OCI-LY1 (cell line): ENCODE results near the gene DGCR6L.
"Not testable (repeated sequence)": the region's sequence is repeated elsewhere in the genome, so short reads cannot be mapped to it uniquely, and the experiment has no call there.

ENCODE experiments used
- H2AFZ ChIP-seq: fragments of 200-600 bp; sonication (generic), shearing (Covaris generic); 2 replicates; pipeline ENCODE4 v1.6.0; 2014; ENCODE audit warnings: antibody characterized with exemption, mild to moderate bottlenecking, low read length
- H3F3A ChIP-seq: fragments of 200-600 bp; sonication (generic), shearing (Covaris generic); 2 replicates; pipeline ENCODE4 v1.6.0; 2014; ENCODE audit warnings: mild to moderate bottlenecking, antibody characterized with exemption, low read length, moderate library complexity; ENCODE audit not compliant: insufficient read depth
- H3K27ac ChIP-seq: fragments of 200-600 bp; sonication (generic); 2 replicates; pipeline ENCODE4 v1.5.1; 2014; ENCODE audit warnings: low read length, mixed run types, mild to moderate bottlenecking, low read depth; ENCODE audit not compliant: poor library complexity, severe bottlenecking
- H3K27me3 ChIP-seq: fragments of 200-600 bp; sonication (generic); 2 replicates; pipeline ENCODE4 v1.6.0; 2014; ENCODE audit warnings: antibody characterized with exemption, mild to moderate bottlenecking, low read length, moderate library complexity; ENCODE audit not compliant: insufficient read depth
- H3K36me3 ChIP-seq: fragments of 200-600 bp; sonication (generic); 2 replicates; pipeline ENCODE4 v1.6.1; 2014; ENCODE audit warnings: mild to moderate bottlenecking, antibody characterized with exemption, low read length, moderate library complexity, mixed read lengths; ENCODE audit not compliant: insufficient read depth
- H3K4me1 ChIP-seq: fragments of 200-600 bp; sonication (generic); 2 replicates; pipeline ENCODE4 v1.5.1; 2014; ENCODE audit warnings: mild to moderate bottlenecking, low read length, moderate library complexity; ENCODE audit not compliant: insufficient read depth, severe bottlenecking
- H3K4me2 ChIP-seq: fragments of 200-600 bp; sonication (generic), shearing (Covaris generic); 2 replicates; pipeline ENCODE4 v1.6.1; 2014; ENCODE audit warnings: low read length
- H3K4me3 ChIP-seq: fragments of 200-600 bp; sonication (generic); 2 replicates; pipeline ENCODE4 v1.5.1; 2014; ENCODE audit warnings: low read length, low read depth, mild to moderate bottlenecking, mixed read lengths; ENCODE audit not compliant: poor library complexity, severe bottlenecking
- H3K79me2 ChIP-seq: fragments of 200-600 bp; shearing (Covaris generic); 2 replicates; pipeline ENCODE4 v1.6.1; 2016; ENCODE audit warnings: mixed run types, low read length, mixed read lengths; ENCODE audit not compliant: insufficient read depth
- H3K9ac ChIP-seq: fragments of 200-600 bp; sonication (generic), shearing (Covaris generic); 2 replicates; pipeline ENCODE4 v1.6.1; 2014; ENCODE audit warnings: mild to moderate bottlenecking, low read length, mixed read lengths
- H3K9me2 ChIP-seq: fragments of 200-600 bp; sonication (generic), shearing (Covaris generic); 2 replicates; pipeline ENCODE4 v1.6.1; 2014; ENCODE audit warnings: low read depth, mild to moderate bottlenecking, low read length, mixed read lengths
- H3K9me3 ChIP-seq: fragments of 200-600 bp; shearing (Covaris generic); 2 replicates; pipeline ENCODE4 v1.6.1; 2014; ENCODE audit warnings: low read length, mixed read lengths
- H4K20me1 ChIP-seq: fragments of 200-600 bp; sonication (generic), shearing (Covaris generic); 2 replicates; pipeline ENCODE4 v1.6.0; 2016; ENCODE audit warnings: mild to moderate bottlenecking, low read length; ENCODE audit not compliant: insufficient read depth
- TF ChIP-seq, protein P1 (sequence below): fragments of 200-600 bp; sonication (generic), shearing (Covaris generic); IDR thresholded peaks from 2 replicates; pipeline ENCODE4 v1.5.1; 2017; ENCODE audit warnings: mild to moderate bottlenecking, antibody characterized with exemption, low read length, moderate library complexity, mixed read lengths

DGCR6L gene

DNA sequence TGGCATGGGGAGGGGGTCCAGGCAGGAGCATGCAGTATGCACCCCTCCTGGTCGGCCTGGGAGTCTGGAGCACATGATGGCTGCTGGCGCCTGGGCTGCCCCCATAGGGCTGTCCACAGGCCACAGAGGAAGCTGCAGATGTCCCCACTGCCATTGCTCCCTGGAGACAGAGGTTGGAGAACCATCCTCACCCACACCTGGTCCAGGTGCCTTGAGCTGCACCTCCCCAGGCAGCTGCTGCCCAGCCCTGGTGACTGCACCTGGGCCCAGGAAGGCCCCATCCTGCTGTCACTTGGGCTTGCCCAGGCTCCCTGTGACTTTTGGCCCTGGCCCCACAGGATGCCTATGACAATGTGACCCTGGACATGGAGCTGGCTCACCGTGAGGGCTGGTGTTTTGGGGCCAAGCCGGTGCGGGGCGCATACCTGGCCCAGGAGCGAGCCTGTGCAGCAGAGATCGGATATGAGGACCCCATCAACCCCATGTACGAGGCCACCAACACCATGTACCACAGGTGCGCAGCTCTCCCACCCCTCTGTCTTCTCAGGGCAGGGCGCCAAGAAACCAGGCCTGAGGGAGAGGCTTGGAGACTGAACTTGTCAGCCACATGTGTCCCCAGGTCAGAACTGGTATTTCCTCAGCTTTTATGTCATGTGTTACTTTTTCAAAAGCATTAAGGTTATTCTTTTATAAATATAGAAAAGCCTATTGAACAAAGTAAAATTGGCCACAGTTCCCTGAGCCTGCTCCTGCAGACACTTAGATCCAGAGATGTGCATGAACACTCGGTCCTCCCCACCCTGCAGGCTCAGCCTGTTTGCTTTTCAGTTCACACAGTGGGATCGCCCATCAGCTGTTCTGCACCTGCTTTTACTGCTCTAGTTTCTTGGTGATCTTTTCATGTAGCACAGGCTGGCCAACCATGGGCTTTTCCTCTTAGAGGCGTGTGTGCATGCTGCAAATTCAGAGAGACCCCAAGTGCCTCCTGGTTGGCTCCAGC lies 12.1 kb downstream of the DGCR6L start:
- not testable (repeated sequence) for H3K79me2 ChIP-seq, H3K9me2 ChIP-seq, H4K20me1 ChIP-seq, H3K36me3 ChIP-seq, H3K4me1 ChIP-seq, H2AFZ ChIP-seq, H3F3A ChIP-seq, H3K27me3 ChIP-seq, H3K9ac ChIP-seq, H3K9me3 ChIP-seq, H3K4me2 ChIP-seq, H3K27ac ChIP-seq, H3K4me3 ChIP-seq

DNA sequence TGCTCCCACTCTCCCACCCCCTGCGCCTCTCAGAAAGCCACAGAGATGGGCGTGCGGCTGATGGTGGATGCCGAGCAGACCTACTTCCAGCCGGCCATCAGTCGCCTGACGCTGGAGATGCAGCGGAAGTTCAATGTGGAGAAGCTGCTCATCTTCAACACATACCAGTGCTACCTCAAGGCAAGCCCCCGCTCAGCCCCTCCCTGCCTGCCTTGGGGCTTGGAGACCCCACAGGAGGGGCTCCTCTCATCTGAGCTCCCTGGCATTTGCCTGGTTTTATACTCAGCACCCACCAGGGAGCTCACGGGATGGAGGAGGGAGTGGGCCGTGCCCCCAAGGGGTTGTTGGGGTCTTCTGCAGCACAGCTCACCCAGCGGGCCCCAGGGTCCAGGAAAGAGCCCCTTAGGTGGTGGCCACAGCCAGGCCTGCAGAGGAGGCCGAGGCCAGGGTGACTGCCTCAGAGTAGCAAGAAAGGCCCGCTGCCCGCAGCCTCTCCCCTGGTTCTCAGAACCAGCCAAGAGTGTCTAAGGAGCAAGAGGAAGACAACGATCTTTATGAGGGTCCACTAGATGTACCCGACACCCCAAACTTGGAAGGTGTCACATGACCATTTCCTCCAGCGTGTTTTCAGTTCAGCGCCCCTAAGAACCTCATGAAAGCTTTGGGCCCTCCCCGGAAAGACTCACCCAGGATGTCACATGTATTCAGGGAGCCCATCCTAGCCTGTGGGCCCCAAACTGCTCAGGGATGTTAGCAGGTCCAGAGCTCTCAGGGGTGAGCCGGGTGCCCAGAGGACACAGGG lies 13.0 kb downstream of the DGCR6L start:
- not testable (repeated sequence) for H3K9me3 ChIP-seq, H3K9ac ChIP-seq, H3K79me2 ChIP-seq, H3K4me2 ChIP-seq, H3K4me3 ChIP-seq, H3K9me2 ChIP-seq, H4K20me1 ChIP-seq, H2AFZ ChIP-seq, H3K27me3 ChIP-seq, H3K4me1 ChIP-seq, H3F3A ChIP-seq, H3K27ac ChIP-seq, H3K36me3 ChIP-seq

DNA sequence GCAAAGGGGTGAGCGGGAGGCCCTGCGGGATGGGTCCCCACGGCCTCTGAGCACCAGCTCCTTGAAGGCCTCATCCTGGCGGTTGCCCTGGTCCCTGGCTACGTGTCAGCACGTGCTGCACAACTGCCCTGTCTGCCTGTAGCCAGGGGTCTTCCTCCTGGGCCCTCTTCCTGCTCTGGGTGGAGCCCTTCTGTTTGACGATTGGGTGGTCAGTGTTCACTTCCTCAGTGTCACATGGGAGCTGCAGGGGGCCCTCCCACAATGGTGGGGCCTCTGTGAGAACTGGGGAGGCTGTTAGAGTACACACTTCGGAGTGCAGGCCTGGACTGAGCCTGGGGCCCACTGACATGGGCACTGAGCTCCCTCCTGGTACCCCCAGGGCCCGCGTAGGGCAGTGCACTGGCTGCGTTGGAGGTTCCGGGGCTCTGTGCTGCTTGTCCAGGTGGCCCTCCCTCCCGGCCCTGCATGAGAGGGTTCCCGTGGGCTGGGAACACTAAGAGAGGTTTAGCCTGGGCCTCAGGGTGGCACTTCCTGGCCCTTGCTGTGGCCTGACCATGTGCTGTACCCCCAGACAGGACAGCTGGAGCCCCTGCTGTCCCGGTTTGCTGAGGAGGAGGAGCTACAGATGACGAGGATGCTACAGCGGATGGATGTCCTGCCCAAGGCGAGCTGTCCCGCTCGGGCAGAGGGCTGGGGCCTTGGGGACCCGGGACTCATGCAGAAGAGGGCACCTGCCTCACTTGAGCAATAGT lies 13.8 kb downstream of the DGCR6L start:
- H3K27me3 ChIP-seq = no peaks in the 10 kb centered on the region
- H3K4me3 ChIP-seq = no peak overlapping the region
- no peak overlapping the region for H2AFZ ChIP-seq
- TF ChIP-seq, protein P1, sequence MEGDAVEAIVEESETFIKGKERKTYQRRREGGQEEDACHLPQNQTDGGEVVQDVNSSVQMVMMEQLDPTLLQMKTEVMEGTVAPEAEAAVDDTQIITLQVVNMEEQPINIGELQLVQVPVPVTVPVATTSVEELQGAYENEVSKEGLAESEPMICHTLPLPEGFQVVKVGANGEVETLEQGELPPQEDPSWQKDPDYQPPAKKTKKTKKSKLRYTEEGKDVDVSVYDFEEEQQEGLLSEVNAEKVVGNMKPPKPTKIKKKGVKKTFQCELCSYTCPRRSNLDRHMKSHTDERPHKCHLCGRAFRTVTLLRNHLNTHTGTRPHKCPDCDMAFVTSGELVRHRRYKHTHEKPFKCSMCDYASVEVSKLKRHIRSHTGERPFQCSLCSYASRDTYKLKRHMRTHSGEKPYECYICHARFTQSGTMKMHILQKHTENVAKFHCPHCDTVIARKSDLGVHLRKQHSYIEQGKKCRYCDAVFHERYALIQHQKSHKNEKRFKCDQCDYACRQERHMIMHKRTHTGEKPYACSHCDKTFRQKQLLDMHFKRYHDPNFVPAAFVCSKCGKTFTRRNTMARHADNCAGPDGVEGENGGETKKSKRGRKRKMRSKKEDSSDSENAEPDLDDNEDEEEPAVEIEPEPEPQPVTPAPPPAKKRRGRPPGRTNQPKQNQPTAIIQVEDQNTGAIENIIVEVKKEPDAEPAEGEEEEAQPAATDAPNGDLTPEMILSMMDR = no peak
- no peak overlapping the region for H3K27ac ChIP-seq
- no peaks in the 10 kb centered on the region for H3K79me2 ChIP-seq
- H3K9me3 ChIP-seq = no peaks in the 10 kb centered on the region
- no peaks in the 10 kb centered on the region for H3K36me3 ChIP-seq
- H3K4me1 ChIP-seq = peaks cover 5% of the 10 kb centered on the region
- no peaks in the 10 kb centered on the region for H3K9me2 ChIP-seq
- H3F3A ChIP-seq = no peaks in the 10 kb centered on the region
- no peak overlapping the region for H3K9ac ChIP-seq
- H3K4me2 ChIP-seq = no peak overlapping the region; the same call in 1 of the 2 replicates
- H4K20me1 ChIP-seq = no peaks in the 10 kb centered on the region

DNA sequence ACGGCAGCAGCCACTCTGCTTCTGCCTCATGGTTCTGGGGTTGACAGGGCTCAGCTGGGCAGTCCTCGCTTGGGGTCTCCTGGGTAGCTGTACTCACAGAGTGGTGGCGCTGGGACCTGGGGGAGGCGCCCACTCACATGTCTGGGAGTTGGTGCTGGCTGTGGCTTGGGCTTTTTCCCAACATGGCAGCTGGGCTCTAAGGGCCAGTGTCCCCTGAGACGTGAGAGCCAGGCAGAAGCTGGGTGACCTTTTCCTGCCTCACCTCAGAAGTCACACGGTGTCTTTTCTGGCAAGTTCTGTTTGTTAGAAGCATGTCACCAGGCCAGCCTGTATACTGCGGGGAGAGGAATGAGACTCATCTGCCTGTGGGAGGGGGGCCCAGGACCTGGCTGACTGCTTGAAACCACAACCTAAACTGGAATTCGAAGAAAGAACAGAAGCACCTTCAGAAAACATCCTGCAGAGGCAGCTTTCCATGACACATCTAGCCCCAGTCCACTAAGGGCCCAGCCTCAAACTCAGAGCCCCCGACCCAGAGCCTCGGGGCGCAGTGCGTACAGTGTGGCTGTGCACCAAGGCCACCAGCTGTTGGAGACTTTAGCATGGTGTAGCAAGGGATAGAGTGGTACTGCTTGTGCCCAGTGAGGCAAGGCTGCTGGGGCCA lies 14.5 kb downstream of the DGCR6L start:
- not testable (repeated sequence) for H3K27me3 ChIP-seq, H3F3A ChIP-seq, H3K36me3 ChIP-seq, H3K4me2 ChIP-seq, H3K9me3 ChIP-seq, H3K9me2 ChIP-seq, H3K79me2 ChIP-seq, H4K20me1 ChIP-seq, H3K27ac ChIP-seq, H2AFZ ChIP-seq, H3K9ac ChIP-seq, H3K4me3 ChIP-seq, H3K4me1 ChIP-seq
